Urothelium cell line (cell line): ENCODE results near the gene AKIRIN1.
"Not testable (repeated sequence)": the region's sequence is repeated elsewhere in the genome, so short reads cannot be mapped to it uniquely, and the experiment has no call there.

Experiments used
- DNase-seq: peaks from one replicate; pipeline ENCODE4 v3.0.0; 2011; ENCODE audit warnings: low spot score, mixed read lengths
- FAIRE-seq: peaks from 2 replicates; lab custom pipeline; 2011; peaks lifted over from hg19 to GRCh38; lab: Jason Lieb, UNC

Gene AKIRIN1

GRCh38 chr1:38990738-38991637 lies at the start of gene AKIRIN1:
AKIRIN1 (plus strand) TSS chr1:38991276; CDS start chr1:38991381, 105 bp downstream.
- DNase-seq, result peak; percentile 99
- no peak for FAIRE-seq

- DNase-seq (peak; percentile 25), FAIRE-seq (no peak)
Observed at GRCh38 chr1:38941527-38942019, 49.5 kb upstream of the AKIRIN1 start, which contains the start of gene RHBDL2. RHBDL2 (minus strand) TSS chr1:38941830; CDS start chr1:38919212, 22,618 bp downstream.

- DNase-seq, result no peak
- FAIRE-seq, result no peak
Observed at GRCh38 chr1:38942664-38943428, 48.2 kb upstream of the AKIRIN1 start.

- FAIRE-seq (no peak), DNase-seq (no peak)
Observed at GRCh38 chr1:38944547-38944946, 46.5 kb upstream of the AKIRIN1 start.

- DNase-seq (no peak), FAIRE-seq (no peak)
Observed at GRCh38 chr1:38950553-38950952, 40.5 kb upstream of the AKIRIN1 start.

- no peak for DNase-seq
- FAIRE-seq, result no peak
Observed at GRCh38 chr1:38953433-38953860, 37.6 kb upstream of the AKIRIN1 start.

- peak; percentile 57 for DNase-seq
- FAIRE-seq, result no peak
Observed at GRCh38 chr1:38958967-38959366, 32.1 kb upstream of the AKIRIN1 start.

- FAIRE-seq, result peak; percentile 32
- DNase-seq, result peak; percentile 54
Observed at GRCh38 chr1:38962113-38962512, 29.0 kb upstream of the AKIRIN1 start.

- FAIRE-seq, result peak; percentile 23
- no peak for DNase-seq
Observed at GRCh38 chr1:38962560-38962959, 28.5 kb upstream of the AKIRIN1 start.

GRCh38 chr1:38964140-38964548 lies 26.9 kb upstream of the AKIRIN1 start:
- DNase-seq (no peak), FAIRE-seq (no peak)

- not testable (repeated sequence) for FAIRE-seq, DNase-seq
Observed at GRCh38 chr1:38973145-38973544, 17.9 kb upstream of the AKIRIN1 start.

GRCh38 chr1:38973659-38974437 lies 17.2 kb upstream of the AKIRIN1 start:
- FAIRE-seq (no peak), DNase-seq (no peak)

GRCh38 chr1:38977399-38978244 lies 13.5 kb upstream of the AKIRIN1 start:
- FAIRE-seq, DNase-seq: not testable (repeated sequence)

GRCh38 chr1:38978245-38978542 lies 12.9 kb upstream of the AKIRIN1 start:
- not testable (repeated sequence) for FAIRE-seq, DNase-seq

GRCh38 chr1:38979380-38979779 lies 11.7 kb upstream of the AKIRIN1 start:
- not testable (repeated sequence) for DNase-seq, FAIRE-seq

GRCh38 chr1:38989979-38990378 lies 1.1 kb upstream of the AKIRIN1 start:
- FAIRE-seq, result no peak
- no peak for DNase-seq

GRCh38 chr1:38990386-38990737 lies 714 bp upstream of the AKIRIN1 start:
- FAIRE-seq (no peak), DNase-seq (no peak)

- FAIRE-seq (no peak), DNase-seq (peak; percentile 63)
Observed at GRCh38 chr1:38991638-38992411, 749 bp downstream of the AKIRIN1 start.
